HG02678 (cell line): ENCODE data around the gene FAM174B.

Experiments
- ATAC-seq: cut with Tn5 transposase; IDR thresholded peaks from one replicate; pipeline ENCODE4 v1.9.1; 2021; ENCODE audit warnings: mild to moderate bottlenecking, moderate library complexity; ENCODE audit not compliant: unreplicated experiment

Gene FAM174B

DNA sequence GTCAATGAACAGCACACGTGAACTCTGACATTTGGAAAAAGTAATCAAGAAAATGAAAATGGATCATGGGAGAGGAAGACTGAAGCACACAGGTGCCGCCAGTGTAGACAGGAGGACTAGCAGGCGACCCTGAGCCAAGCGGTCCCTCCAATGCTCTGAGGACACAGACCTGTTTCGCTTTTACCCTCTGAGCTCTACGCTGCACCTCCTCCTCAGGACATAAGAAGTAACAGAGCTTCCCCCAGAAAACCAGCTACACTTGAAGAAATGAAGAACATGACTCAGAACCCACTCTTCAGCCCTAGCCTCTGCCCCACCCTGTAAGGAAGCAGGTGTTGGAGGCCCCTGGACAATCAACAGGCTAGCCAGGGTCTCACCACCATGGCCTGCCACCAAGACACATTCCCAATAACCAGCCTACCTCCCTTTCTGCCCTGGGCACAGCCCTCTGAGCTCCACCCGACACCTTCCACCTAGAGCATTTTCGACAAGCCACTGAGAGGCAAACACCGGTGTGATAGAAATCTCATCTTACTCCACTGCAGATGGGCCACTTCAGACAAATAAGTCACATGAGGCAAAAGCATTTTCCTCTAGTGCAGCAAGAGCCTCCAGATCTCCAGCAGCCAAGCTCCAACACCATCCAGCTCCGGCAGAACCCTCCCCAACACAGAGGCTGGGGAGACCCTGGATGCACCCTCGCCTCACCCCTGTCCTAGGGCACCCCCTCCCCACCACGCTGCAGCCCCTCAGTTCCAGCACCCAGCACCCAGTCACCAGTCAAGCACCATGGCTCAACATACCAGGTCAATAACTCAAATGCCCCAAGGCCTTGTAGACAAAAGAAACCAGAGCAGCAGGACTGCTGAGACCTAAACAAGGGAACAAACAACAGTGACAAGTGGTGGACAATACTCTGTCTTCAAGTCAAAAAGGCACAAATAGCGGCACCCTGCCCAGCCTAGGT lies 11.4 kb downstream of the FAM174B start:
- no peak for ATAC-seq

GRCh38 chr15:92638709-92639365 lies 16.7 kb downstream of the FAM174B start:
- no peak for ATAC-seq

- no peak for ATAC-seq
Measured at GRCh38 chr15:92638291-92638708, 17.3 kb downstream of the FAM174B start.

DNA sequence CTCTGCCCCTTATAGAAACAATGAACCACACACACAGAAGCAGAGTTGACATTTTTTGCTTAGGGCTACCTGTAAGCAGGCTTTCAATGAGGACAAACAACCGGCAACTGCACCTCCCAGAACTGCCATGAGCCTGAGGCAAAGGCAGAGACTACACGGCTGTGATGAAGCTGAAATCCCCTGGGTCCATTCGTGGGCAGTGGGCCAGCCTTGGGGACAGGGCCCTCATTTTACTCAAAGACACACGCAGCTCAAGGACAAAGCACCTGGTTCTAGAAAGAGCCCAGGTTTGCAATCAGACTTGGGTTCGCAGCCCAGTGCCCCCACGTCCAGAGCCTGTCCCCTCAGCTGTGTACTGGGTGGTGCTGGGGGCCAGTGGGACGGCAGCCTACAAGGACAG lies 17.9 kb downstream of the FAM174B start:
- no peak for ATAC-seq

- ATAC-seq = no peak
Measured at GRCh38 chr15:92636908-92637481, 18.6 kb downstream of the FAM174B start.

- ATAC-seq = no peak
Measured at GRCh38 chr15:92636401-92636907, 19.1 kb downstream of the FAM174B start.

GRCh38 chr15:92634671-92635201 lies 20.8 kb downstream of the FAM174B start:
- ATAC-seq = no peak

DNA sequence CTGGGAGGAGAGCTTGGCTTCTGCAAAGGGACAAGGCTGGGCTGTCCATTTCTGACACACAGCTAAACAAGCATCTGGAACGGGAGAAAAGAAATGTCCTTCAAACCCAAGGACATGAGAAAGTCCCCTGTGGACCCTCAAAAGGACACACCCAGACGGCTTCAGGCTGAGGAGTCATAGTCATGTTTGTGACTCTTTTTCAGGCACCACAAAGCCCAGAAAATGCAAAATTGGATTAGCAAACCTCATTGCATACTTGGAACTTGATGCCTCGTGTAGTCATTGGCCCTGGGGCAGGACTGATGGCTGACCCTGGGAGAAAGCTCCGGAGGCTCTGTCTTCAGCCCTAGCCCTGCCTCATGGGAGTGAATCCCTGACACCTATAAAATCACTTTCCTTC lies 21.5 kb downstream of the FAM174B start:
- no peak for ATAC-seq

GRCh38 chr15:92633418-92633817 lies 22.2 kb downstream of the FAM174B start:
- no peak for ATAC-seq

DNA sequence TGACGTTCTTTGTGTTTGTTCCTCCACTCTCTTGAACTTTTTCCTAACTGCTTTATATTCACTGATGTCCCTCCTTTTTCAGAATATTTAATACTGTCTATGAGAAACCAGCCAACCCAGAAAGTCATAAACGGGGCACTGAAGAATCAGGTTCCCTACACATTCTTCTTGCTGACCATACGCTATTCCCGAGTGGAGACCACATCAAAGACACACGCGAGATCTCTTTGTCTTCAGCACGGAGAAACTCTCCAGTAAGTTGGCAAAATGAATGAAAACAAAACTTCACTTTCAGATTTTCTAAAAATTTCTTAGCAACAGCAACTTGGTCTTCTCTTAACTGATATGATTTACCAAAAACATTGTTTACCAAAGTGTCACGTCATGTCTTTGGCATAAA lies 22.6 kb downstream of the FAM174B start:
- no peak for ATAC-seq

- ATAC-seq = no peak
Measured at GRCh38 chr15:92631721-92632120, 23.9 kb downstream of the FAM174B start.

- no peak for ATAC-seq
Measured at GRCh38 chr15:92629975-92630626, 25.5 kb downstream of the FAM174B start.

- ATAC-seq = no peak
Measured at GRCh38 chr15:92629276-92629974, 26.1 kb downstream of the FAM174B start.

GRCh38 chr15:92627014-92627413 lies 28.6 kb downstream of the FAM174B start:
- no peak for ATAC-seq

DNA sequence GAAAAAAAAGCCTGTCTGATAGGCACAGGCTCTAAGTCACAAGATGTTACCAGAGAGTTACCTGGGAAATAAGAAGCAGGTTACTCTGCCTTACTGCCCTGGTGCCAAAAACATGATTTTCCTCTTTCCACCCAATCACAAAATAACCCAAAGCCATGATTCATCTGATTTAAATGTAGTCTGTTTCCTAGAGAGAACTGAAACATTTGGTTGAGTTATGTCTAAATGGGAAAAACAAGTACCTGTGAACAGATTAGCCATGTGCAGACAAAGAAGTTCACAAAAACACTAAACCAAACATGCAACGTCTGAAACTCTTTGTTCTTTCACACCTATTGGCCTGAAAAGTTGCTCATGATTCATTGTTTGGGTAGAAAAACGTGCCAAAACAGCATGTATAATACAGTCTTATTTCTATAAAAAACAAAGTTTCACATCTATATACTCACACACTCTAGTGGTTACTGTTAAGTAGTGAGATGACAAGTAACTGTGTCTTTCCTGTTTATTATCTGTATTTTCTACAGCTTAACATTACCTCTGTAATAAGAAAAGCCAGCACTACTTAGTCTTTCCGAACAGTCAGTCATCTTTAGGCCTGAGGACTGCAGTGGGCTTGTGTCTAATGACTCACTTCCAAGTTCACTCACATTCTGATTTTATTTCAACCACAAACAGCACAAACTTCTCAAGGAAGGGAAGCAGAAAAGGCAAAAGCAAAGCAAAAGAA lies 30.2 kb downstream of the FAM174B start:
- ATAC-seq = no peak

GRCh38 chr15:92624401-92624991 lies 31.1 kb downstream of the FAM174B start:
- ATAC-seq = no peak

DNA sequence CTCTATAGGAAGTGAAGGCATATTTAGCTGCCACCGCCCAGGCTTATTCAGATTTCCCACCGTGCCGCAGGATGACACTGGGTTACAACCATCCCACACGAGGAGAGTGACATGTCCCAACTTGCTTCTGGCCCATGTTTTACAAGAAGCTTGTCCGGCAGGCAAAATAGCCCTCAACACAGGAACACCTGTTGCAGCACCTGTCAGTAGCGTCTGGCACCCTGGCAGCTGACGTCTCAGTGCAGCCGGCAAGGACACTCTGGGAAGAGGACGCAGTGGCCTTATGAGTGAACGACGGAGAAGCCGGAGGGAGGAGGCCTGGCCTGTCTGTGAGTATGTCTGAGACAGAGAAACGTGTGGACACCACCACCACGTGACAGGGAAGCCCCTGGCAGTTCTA lies 32.1 kb downstream of the FAM174B start:
- no peak for ATAC-seq

DNA sequence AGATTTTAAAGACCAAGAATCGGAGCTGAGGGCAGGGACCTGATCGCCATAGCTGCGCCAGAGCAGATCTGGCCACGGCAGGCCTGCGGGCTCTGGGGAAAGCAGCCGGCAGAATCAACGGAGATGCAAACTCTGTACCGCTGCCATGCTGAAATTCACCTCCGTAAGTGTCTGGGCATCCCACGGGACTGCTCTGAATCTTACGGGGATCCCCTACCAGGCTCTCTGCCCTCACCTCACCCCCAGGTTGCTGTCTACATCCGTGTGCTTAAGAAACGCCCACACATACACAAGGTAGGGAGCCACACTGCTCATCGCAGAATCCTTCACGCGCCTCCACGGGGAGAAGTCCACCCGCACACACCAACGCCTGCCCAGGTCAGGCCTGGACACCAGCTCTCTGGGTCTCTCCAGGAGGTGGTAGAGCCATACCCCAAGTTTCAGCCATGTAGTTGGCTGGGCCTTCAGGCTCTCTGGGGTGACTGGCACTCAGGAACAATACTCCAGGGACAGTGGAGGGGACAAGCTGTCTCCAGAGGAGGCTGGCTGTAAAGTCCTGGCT lies 33.5 kb downstream of the FAM174B start:
- ATAC-seq = no peak

DNA sequence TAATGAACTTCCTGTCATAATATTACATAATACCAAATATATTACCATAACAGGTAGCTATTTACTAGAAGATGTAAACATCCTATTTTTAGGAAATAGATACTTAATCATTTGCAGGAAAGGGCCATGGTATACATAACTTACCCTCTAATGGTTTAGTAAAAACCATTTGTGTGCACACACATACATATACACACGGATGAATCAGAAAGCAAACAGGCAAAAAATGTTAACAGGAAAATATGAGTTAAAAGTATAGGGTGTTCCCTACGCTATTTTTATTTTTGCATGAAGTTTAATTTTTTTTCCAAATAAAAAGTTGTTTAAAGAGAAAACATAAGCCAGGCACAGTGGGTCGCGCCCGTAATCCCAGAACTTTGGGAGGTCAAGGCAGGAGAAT lies 34.6 kb downstream of the FAM174B start:
- no peak for ATAC-seq
